ENCODE data around the gene CUTA. TPM values are rescaled to one million over a fixed set of nuclear protein-coding genes. Genes with fewer than 3 reads are reported as not detected.

Gene CUTA
- total and polyA plus RNA-seq, 2 of the 13 experiments (the other 11 are each of a cell fraction or from before 2014, with no cell fraction given): 170 to 180 TPM

DNA sequence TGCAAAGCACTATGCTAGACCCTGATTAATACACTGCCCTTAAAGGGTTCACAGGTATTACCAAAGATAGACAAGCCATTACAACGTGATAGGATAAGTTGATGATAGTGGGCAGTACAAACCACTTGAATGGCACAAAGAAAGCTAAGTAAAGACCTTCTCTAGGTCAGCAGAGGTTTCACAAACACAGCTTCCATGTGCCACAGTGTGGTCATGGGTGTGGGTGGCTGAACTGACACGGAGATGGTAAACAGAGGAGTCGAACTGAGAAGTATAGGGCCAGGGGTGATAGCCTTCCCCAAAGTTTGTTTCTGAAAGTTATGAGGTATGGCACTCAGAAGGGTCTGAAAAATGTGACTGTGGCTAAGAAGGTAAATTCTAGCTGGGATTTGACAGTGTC lies 40.8 kb upstream of the CUTA start:
- Histone ChIP-seq H3K4me2 (ENCODE audit: low read depth, low read length) (no peak overlapping the region), H3K36me3 (replicated peaks in 1 of 2; ENCODE audit: control insufficient read depth in 1 of 2, insufficient read depth in 2 of 2, low read length in 2 of 2) (peaks cover 0 to 9% of the 10 kb centered on the region in 2 experiments; a peak in 3 of 5 replicates), H3K4me1 (ENCODE audit: insufficient read depth, low read length) (peaks cover 10% of the 10 kb centered on the region), H3K9ac (ENCODE audit: insufficient read depth, low read depth, low read length) (no peak overlapping the region), H3K9me3 (ENCODE audit: low read length) (no peaks in the 10 kb centered on the region), H3K79me2 (ENCODE audit: insufficient read depth, low read length) (peaks cover 13% of the 10 kb centered on the region), H3K27me3 (ENCODE audit: control insufficient read depth in 1 of 2, insufficient read depth in 2 of 2, low read length in 2 of 2) (no peaks in the 10 kb centered on the region; a peak in 1 of 5 replicates), H2AFZ (ENCODE audit: low read length) (no peak overlapping the region), H3K4me3 (replicated peaks in 1 of 3; ENCODE audit: insufficient read depth in 1 of 3, low read depth in 2 of 3, low read length in 3 of 3) (no peak overlapping the region), H3K27ac (ENCODE audit: extremely low read length, insufficient read depth, low read length) (no peak overlapping the region), H4K20me1 (ENCODE audit: insufficient read depth, low read length) (no peaks in the 10 kb centered on the region)
- WGBS (ENCODE audit: low lambda C conversion rate): 16% methylated on average over 3 of the region's 3 CpGs
- FAIRE-seq (no peak), DNase-seq (ENCODE audit: low spot score) (no peak), ATAC-seq (no peak)
- in situ Hi-C loops (cut with HindIII; ENCODE audit: extremely low pct_ligation_motif_present, low pct_unique_long_range_greater_than_20kb) (no loop called here), intact Hi-C loops (cut with micrococcal nuclease; ENCODE audit: unreplicated experiment) (no loop called here)
- POLR2A ChIA-PET: interaction anchor here (1.3 kb wide), 1 partner anchor 40 kb away, joined by 3 read pairs; the partner anchor contains the start of gene CUTA
- no peak for TF ChIP-seq ZNF746 (CRISPR knock-in tag; IDR thresholded peaks at IDR 0.05)
- CTCF ChIA-PET (ENCODE audit: low intra/inter-chr PET ratio, low total read pairs): no interaction called here
- BruUV-seq (replicated peaks): no TSS peak

GRCh38 chr6:33456156-33456555 lies 38.2 kb upstream of the CUTA start:
- intact Hi-C loops (cut with micrococcal nuclease; ENCODE audit: unreplicated experiment) (no loop called here), in situ Hi-C loops (cut with HindIII; ENCODE audit: extremely low pct_ligation_motif_present, low pct_unique_long_range_greater_than_20kb) (no loop called here)
- H3K9ac ChIP-seq (ENCODE audit: insufficient read depth, low read depth, low read length): no peak overlapping the region
- FAIRE-seq: no peak
- H3K79me2 ChIP-seq (ENCODE audit: insufficient read depth, low read length): peaks cover 15% of the 10 kb centered on the region
- ATAC-seq: no peak
- no TSS peak for BruUV-seq (replicated peaks)
- H3K36me3 ChIP-seq (replicated peaks in 1 of 2; ENCODE audit: control insufficient read depth in 1 of 2, insufficient read depth in 2 of 2, low read length in 2 of 2): peaks cover 0 to 9% of the 10 kb centered on the region in 2 experiments; a peak in 3 of 5 replicates
- no peaks in the 10 kb centered on the region for H3K9me3 ChIP-seq (ENCODE audit: low read length)
- no peaks in the 10 kb centered on the region; a peak in 1 of 5 replicates for H3K27me3 ChIP-seq (ENCODE audit: control insufficient read depth in 1 of 2, insufficient read depth in 2 of 2, low read length in 2 of 2)
- no peak for TF ChIP-seq XRCC5 (optimal IDR thresholded peaks at IDR 0.05; ENCODE audit: low read length)
- no peak for TF ChIP-seq ZBTB10 (CRISPR knock-in tag; IDR thresholded peaks at IDR 0.05; ENCODE audit: borderline replicate concordance)
- no peak for TF ChIP-seq HDAC2 (CRISPR knock-in tag; IDR thresholded peaks at IDR 0.05)
- TF ChIP-seq AGO2 (optimal IDR thresholded peaks at IDR 0.05; ENCODE audit: low read depth, low read length): peak; percentile 47
- ChIA-PET CTCF (ENCODE audit: low intra/inter-chr PET ratio, low total read pairs) (no interaction called here), POLR2A (no interaction called here)
- no peaks in the 10 kb centered on the region for H4K20me1 ChIP-seq (ENCODE audit: insufficient read depth, low read length)
- H2AFZ ChIP-seq (ENCODE audit: low read length): no peak overlapping the region
- peaks cover 20% of the 10 kb centered on the region for H3K4me1 ChIP-seq (ENCODE audit: insufficient read depth, low read length)
- 97% methylated on average over 12 of the region's 12 CpGs for WGBS (ENCODE audit: low lambda C conversion rate)
- H3K4me2 ChIP-seq (ENCODE audit: low read depth, low read length): no peak overlapping the region
- no peak overlapping the region for H3K27ac ChIP-seq (ENCODE audit: extremely low read length, insufficient read depth, low read length)
- no peak for DNase-seq (ENCODE audit: low spot score)
- no peak overlapping the region for H3K4me3 ChIP-seq (replicated peaks in 1 of 3; ENCODE audit: insufficient read depth in 1 of 3, low read depth in 2 of 3, low read length in 3 of 3)

Measured in HepG2 (cell line).